Upper lobe of left lung (tissue), 6 donors: ENCODE data around the gene SCOC. TPM values are rescaled to one million over a fixed set of nuclear protein-coding genes. Genes with fewer than 3 reads are reported as not detected.

Experiments used
- ATAC-seq, 2 donors: fragments of 200-7000 bp; cut with Tn5 transposase; one replicate each; pipeline ENCODE4 v1.9.1; 2022; ENCODE audit warnings: mild to moderate bottlenecking in 2 of 2, moderate library complexity in 2 of 2; ENCODE audit not compliant: low FRiP score in 2 of 2
- DNase-seq, 2 donors: peaks; one replicate each; pipeline ENCODE4 v3.0.0-alpha.2; 2019 to 2020
- H3K27ac ChIP-seq, 4 donors: fragments of 200-600 bp; sonication (generic); one replicate each; pipeline ENCODE4 v1.5.1; 2016 to 2019
- H3K27me3 ChIP-seq, 4 donors: fragments of 200-600 bp; sonication (generic); one replicate each; pipeline ENCODE4 v1.5.1; 2017 to 2019
- H3K36me3 ChIP-seq, 4 donors: fragments of 200-600 bp; sonication (generic); one replicate each; pipeline ENCODE4 v1.5.1; 2016 to 2019
- H3K4me1 ChIP-seq, 4 donors: fragments of 200-600 bp; sonication (generic); one replicate each; pipeline ENCODE4 v1.5.1; 2018 to 2019
- H3K4me3 ChIP-seq, 4 donors: fragments of 200-600 bp; sonication (generic); one replicate each; pipeline ENCODE4 v1.5.1; 2017 to 2019; ENCODE audit warnings: mild to moderate bottlenecking in 2 of 4, moderate library complexity in 1 of 4
- H3K9me3 ChIP-seq, 4 donors: fragments of 200-600 bp; sonication (generic); one replicate each; pipeline ENCODE4 v1.5.1; 2018 to 2019
- CTCF ChIP-seq, 6 experiments: fragments of 450-650 bp in 4 of 6; fragments of 200-600 bp in 2 of 6; sonication (generic) in 2 of 6; IDR thresholded peaks; one replicate each; pipeline ENCODE4 v1.5.1; 2016 to 2019; ENCODE audit warnings: antibody characterized with exemption in 6 of 6
- EP300 ChIP-seq, 4 donors: sonication (generic); formaldehyde crosslinking; IDR thresholded peaks; one replicate each; pipeline ENCODE4 v1.5.1; 2017; ENCODE audit warnings: antibody characterized with exemption in 4 of 4, control low read depth in 2 of 4
- POLR2A ChIP-seq, 4 donors: fragments of 450-650 bp; IDR thresholded peaks; one replicate each; pipeline ENCODE4 v1.5.1; 2016 to 2017; ENCODE audit warnings: antibody characterized with exemption in 4 of 4, mild to moderate bottlenecking in 2 of 4
- POLR2AphosphoS5 ChIP-seq, 2 donors: sonication (generic); formaldehyde crosslinking; IDR thresholded peaks; one replicate each; pipeline ENCODE4 v1.5.1; 2017; ENCODE audit warnings: antibody characterized with exemption in 2 of 2
- WGBS, 2 donors: methylation state at CpG; one replicate each; pipeline ENCODE4 v1.1.5; 2017 to 2018; 5-methylcytosine and 5-hydroxymethylcytosine counted together
- total RNA-seq, 6 donors: library from RNA; depleted of rRNA in 4 of 6; stranded (reverse); fragments of >200 nt in 4 of 6; gene quantifications; one replicate each; pipeline versions ENCODE4 v1.1.0 to v1.2.1, GENCODE V29; 2016 to 2021
- donor health status: DM: no; HTN: no; CAD: no; lungs with moderate emphysema.
- donor health status: DM: no; HTN: yes; CAD: no; lungs with severe emphysema.

Gene SCOC
- 10 to 100 TPM in 5 of 6 donors, 1 to 10 TPM in 1; 2.8 to 55.2 (median 33.2) TPM for total RNA-seq

DNA sequence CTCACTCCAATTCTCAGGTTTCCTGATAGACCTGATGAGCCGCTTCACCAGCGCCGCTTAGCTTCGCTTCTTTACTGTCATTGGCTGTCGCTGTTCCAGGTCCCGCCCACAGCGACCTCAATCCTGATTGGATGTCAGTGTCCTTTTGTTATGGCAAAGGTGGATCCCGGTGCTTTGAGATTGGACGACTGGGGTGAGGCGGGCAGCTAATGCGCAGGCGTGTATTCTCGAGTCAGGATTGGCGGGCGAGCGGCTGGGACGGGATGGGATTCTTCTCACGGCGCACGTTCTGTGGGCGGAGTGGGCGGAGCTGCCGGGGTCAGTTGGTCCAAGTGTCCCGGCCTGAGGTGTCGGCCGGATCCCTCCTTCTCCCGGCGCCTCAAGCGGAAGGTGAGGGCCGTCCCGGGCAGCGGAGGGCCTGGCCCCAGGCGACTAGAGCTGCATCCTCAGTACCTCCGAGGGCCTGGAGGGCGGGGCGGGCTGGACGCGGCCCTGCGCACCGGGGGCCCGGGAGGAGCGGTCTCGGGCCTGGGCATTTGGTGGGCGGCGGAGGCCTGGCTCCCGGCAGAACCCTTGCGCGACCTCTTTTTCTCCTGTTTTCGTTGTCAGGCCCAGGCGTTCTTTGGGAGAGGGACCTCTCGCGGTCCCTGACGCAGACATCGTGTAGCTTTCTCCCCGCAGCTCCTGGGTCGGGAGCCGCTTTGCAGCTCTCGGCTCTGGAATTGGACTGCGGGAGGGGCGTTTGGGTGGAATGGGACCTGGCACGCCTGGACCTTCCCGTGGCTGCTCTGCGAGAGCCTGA, at the start of gene SCOC:
Gene SCOC (plus strand): TSS at position 319 of the 802 bp plus-strand sequence. CDS start 5,525 bp downstream, outside the sequence.
- TF ChIP-seq POLR2AphosphoS5 (IDR thresholded peaks at IDR 0.05): peak; percentile 54 to 75
- peak in 3 of 4 donors; percentile 52 to 74 (median 63) for TF ChIP-seq POLR2A (IDR thresholded peaks at IDR 0.05)
- TF ChIP-seq EP300 (IDR thresholded peaks at IDR 0.05): no peak
- peak in 1 of 6 experiments; percentile 18 for TF ChIP-seq CTCF (IDR thresholded peaks at IDR 0.05)
- peak; percentile 99 to 100 for ATAC-seq
- H3K4me1 ChIP-seq: peaks cover 13 to 41% (median 16%) of the 10 kb centered on the region in 4 donors
- WGBS, 2 donors: 1 to 3% methylated on average over 11 to 42 of the region's 63 CpGs
- H3K27ac ChIP-seq: peak within 1 kb of the TSS; percentile 78 to 88 (median 88)
- DNase-seq: peak; percentile 97 to 99
- no peaks in the 10 kb centered on the region for H3K9me3 ChIP-seq
- peak within 1 kb of the TSS; percentile 67 to 92 (median 75) for H3K4me3 ChIP-seq
- H3K36me3 ChIP-seq: no peaks in the 10 kb centered on the region
- H3K27me3 ChIP-seq: no peaks in the 10 kb centered on the region

- DNase-seq: no peak
- 35 to 40% methylated on average over 2 of the region's 2 CpGs for WGBS, 2 donors
- no peaks in the 10 kb centered on the region for H3K27me3 ChIP-seq
Measured at GRCh38 chr4:140326395-140326993, 47.0 kb upstream of the SCOC start.

GRCh38 chr4:140330311-140330900, 43.0 kb upstream of the SCOC start:
- 63 to 94% methylated on average over 1 of the region's 1 CpG for WGBS, 2 donors
- H3K4me1 ChIP-seq: no peaks in the 10 kb centered on the region
- no peak for DNase-seq
- no peaks in the 10 kb centered on the region for H3K36me3 ChIP-seq
- H3K27me3 ChIP-seq: no peaks in the 10 kb centered on the region
- H3K9me3 ChIP-seq: no peaks in the 10 kb centered on the region
- no peak for ATAC-seq
- no peak overlapping the region for H3K4me3 ChIP-seq
- H3K27ac ChIP-seq: no peak overlapping the region
- no peak for TF ChIP-seq POLR2AphosphoS5 (IDR thresholded peaks at IDR 0.05)
- TF ChIP-seq EP300 (IDR thresholded peaks at IDR 0.05): no peak
- TF ChIP-seq CTCF (IDR thresholded peaks at IDR 0.05): peak in 4 of 6 experiments; percentile 25 to 40 (median 28)

More at GRCh38 chr4:140326395-140326993, 47.0 kb upstream of the SCOC start:
- H3K27ac ChIP-seq: no peak overlapping the region
- no peaks in the 10 kb centered on the region for H3K4me1 ChIP-seq
- TF ChIP-seq POLR2A (IDR thresholded peaks at IDR 0.05) (no peak), CTCF (IDR thresholded peaks at IDR 0.05) (peak in 5 of 6 experiments; percentile 30 to 59 (median 45))
- ATAC-seq: peak in 1 of 2 donors; percentile 77
- H3K4me3 ChIP-seq: no peak overlapping the region
- H3K9me3 ChIP-seq: no peaks in the 10 kb centered on the region
- no peaks in the 10 kb centered on the region for H3K36me3 ChIP-seq

DNA sequence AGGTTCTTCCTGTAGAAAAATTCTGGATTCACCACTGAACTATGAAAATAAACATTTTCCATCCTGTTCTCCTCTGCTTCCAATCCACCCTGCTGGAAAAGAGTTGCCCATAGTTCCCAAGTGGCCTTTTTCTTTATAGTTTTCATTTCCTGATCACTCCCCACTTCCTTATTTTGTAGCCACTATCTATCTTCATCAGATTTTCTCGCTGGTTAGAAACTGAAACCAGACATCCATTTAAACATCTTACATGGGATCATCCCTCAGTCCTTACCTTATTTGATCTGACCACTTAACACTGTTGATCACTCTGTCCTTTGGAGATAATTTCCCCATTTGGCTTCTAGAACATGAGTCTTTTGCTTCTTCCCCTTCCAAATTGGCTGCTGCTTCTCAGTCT, 42.2 kb upstream of the SCOC start:
- no peaks in the 10 kb centered on the region for H3K4me1 ChIP-seq
- H3K36me3 ChIP-seq: no peaks in the 10 kb centered on the region
- H3K4me3 ChIP-seq: no peak overlapping the region
- H3K27me3 ChIP-seq: no peaks in the 10 kb centered on the region
- no peak for DNase-seq
- ATAC-seq: peak in 1 of 2 donors; percentile 16
- TF ChIP-seq CTCF (IDR thresholded peaks at IDR 0.05): no peak
- no peak for TF ChIP-seq EP300 (IDR thresholded peaks at IDR 0.05)
- TF ChIP-seq POLR2A (IDR thresholded peaks at IDR 0.05): no peak
- no peak for TF ChIP-seq POLR2AphosphoS5 (IDR thresholded peaks at IDR 0.05)
- 28 to 44% methylated on average over 1 of the region's 1 CpG for WGBS, 2 donors
- H3K9me3 ChIP-seq: no peaks in the 10 kb centered on the region
- H3K27ac ChIP-seq: no peak overlapping the region
